ENCODE data around the gene RAPGEF4. TPM values are rescaled to one million over a fixed set of nuclear protein-coding genes. Genes with fewer than 3 reads are reported as not detected.

RAPGEF4 gene
- total RNA-seq, 1 experiment from 2014 or later: 0.59 TPM

- ChIA-PET CTCF (no interaction called here), POLR2A (no interaction called here), RAD21 (ENCODE audit: low non-redundant PET in 1 of 2, low total read pairs in 2 of 2, uncharacterized antibody in 2 of 2, unreplicated experiment in 2 of 2) (no interaction called here)
- no peaks in the 10 kb centered on the region for H3K27me3 ChIP-seq (ENCODE audit: insufficient read depth, low read length)
- H3K4me3 ChIP-seq (replicated peaks in 1 of 2; ENCODE audit: low read depth in 1 of 2, low read length in 2 of 2): no peak overlapping the region
- no peak overlapping the region for H3K27ac ChIP-seq (ENCODE audit: low read depth, low read length)
- DNase-seq (ENCODE audit: low read depth, low spot score): no peak
- H3K9me3 ChIP-seq (ENCODE audit: control insufficient read depth in 1 of 2, insufficient read depth in 1 of 2, low read depth in 1 of 2, low read length in 2 of 2): no peaks in the 10 kb centered on the region
- no peaks in the 10 kb centered on the region for H3K4me1 ChIP-seq (ENCODE audit: control insufficient read depth in 1 of 2, insufficient read depth in 2 of 2, low read length in 2 of 2)
- ATAC-seq: no peak
- H4K20me1 ChIP-seq (ENCODE audit: insufficient read depth): no peaks in the 10 kb centered on the region
- H2AFZ ChIP-seq (ENCODE audit: low read depth, low read length, poor library complexity, severe bottlenecking): no peak overlapping the region
- H3K9me2 ChIP-seq (ENCODE audit: insufficient read depth): no peaks in the 10 kb centered on the region
- H3K4me2 ChIP-seq (ENCODE audit: low read length): no peak overlapping the region
- no peak overlapping the region for H3K9ac ChIP-seq (ENCODE audit: low read length)
- no peaks in the 10 kb centered on the region for H3K79me2 ChIP-seq (ENCODE audit: insufficient read depth, low read length)
- no TSS peak for BruUV-seq (replicated peaks)
- TF ChIP-seq TCF7L2 (IDR thresholded peaks at IDR 0.05; ENCODE audit: borderline replicate concordance, extremely low read depth, insufficient read depth, insufficient read length) (no peak), CBX3 (IDR thresholded peaks at IDR 0.05; ENCODE audit: low read depth) (no peak), SRF (IDR thresholded peaks at IDR 0.05; ENCODE audit: low read depth) (no peak), ELF1 (IDR thresholded peaks at IDR 0.05; ENCODE audit: borderline replicate concordance, low read depth) (no peak), MAX (IDR thresholded peaks at IDR 0.05) (no peak), EZH2phosphoT487 (IDR thresholded peaks at IDR 0.05; ENCODE audit: borderline replicate concordance) (no peak), SP1 (IDR thresholded peaks at IDR 0.05; ENCODE audit: low read depth) (no peak), ZNF274 (IDR thresholded peaks at IDR 0.05; ENCODE audit: low read depth, low read length) (no peak), RAD21 (IDR thresholded peaks at IDR 0.05; ENCODE audit: low read depth) (no peak), POLR2A (IDR thresholded peaks at IDR 0.05; ENCODE audit: borderline replicate concordance, extremely low read depth, insufficient read depth, insufficient read length) (no peak), ATF3 (IDR thresholded peaks at IDR 0.05) (no peak), ZBTB33 (IDR thresholded peaks at IDR 0.05; ENCODE audit: extremely low read depth, insufficient replicate concordance, low read length) (no peak), REST (IDR thresholded peaks at IDR 0.05; ENCODE audit: low read depth) (no peak), POLR2AphosphoS5 (IDR thresholded peaks at IDR 0.05; ENCODE audit: low read depth, low read length) (no peak), SIN3A (IDR thresholded peaks at IDR 0.05; ENCODE audit: low read depth) (no peak), YY1 (IDR thresholded peaks at IDR 0.05; ENCODE audit: extremely low read depth, insufficient replicate concordance, low read depth, low read length) (no peak), EGR1 (IDR thresholded peaks at IDR 0.05; ENCODE audit: low read depth) (no peak), ZFX (IDR thresholded peaks at IDR 0.05) (no peak), CEBPB (IDR thresholded peaks at IDR 0.05; ENCODE audit: low read depth) (no peak)
- intact Hi-C loops (cut with micrococcal nuclease): no loop called here
- H3K36me3 ChIP-seq (ENCODE audit: control insufficient read depth in 1 of 2, insufficient read depth in 2 of 2, low read length in 2 of 2): no peaks in the 10 kb centered on the region
Measured at GRCh38 chr2:172870396-172870795, 134.8 kb downstream of the RAPGEF4 start.
